GM12892 (cell line): Measurements from ENCODE around the gene ATF7.

ENCODE experiments used
- POLR2A ChIP-seq: IDR thresholded peaks from 2 replicates; pipeline ENCODE4 v1.6.1; 2011; ENCODE audit warnings: low read depth, low read length, control low read depth
- POLR2AphosphoS5 ChIP-seq: IDR thresholded peaks from 2 replicates; pipeline ENCODE4 v1.6.1; 2011; ENCODE audit warnings: low read depth, low read length, control low read depth

- no peak for TF ChIP-seq POLR2A
- TF ChIP-seq POLR2AphosphoS5 = no peak
These were observed 27.4 kb upstream of the ATF7 start for GRCh38 chr12:53653595-53653994.
